ENCODE measurements around the gene ADD2. TPM values are rescaled to one million over a fixed set of nuclear protein-coding genes. Genes with fewer than 3 reads are reported as not detected.

The ADD2 gene
- total RNA-seq, 1 donor from 2014 or later: not detected

DNA sequence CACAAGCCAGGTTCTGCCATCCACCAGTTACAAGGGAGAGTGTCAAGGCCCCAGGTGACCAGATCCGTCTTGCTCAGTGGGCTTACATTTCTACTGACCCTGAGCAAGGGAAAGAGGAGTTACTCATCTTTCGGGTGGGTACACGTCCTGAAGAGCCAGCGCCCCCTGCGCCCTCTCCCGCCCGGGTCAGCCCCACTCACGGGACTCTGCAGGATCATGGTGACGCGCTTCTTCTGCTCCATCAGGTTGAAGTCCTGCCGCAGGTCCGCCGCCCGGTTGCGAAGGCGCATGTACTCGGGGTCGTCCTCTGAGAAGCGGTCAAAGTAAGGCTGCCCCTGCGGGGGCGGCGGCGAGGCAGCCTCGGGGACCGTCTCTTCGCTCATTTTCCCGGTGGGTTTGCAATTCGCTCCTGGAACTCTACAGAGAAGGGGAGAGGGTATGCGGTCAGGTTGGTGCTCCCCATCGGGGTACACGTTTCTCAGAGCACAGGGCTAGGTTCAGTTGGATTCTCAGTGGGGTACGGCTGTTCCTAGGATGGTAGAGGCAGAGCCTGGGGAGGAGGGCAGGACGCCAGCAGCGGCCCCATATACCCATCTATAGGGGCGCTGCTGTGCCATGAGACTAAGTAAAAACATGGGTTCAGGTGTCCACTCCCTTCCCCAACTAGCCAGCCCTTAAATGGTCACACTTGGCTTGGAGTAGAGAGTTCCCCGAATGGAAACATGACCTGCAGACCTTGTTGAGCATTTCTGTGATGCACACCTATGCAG, 61.8 kb downstream of the ADD2 start:
- no peak for DNase-seq (ENCODE audit: low read depth)

DNA sequence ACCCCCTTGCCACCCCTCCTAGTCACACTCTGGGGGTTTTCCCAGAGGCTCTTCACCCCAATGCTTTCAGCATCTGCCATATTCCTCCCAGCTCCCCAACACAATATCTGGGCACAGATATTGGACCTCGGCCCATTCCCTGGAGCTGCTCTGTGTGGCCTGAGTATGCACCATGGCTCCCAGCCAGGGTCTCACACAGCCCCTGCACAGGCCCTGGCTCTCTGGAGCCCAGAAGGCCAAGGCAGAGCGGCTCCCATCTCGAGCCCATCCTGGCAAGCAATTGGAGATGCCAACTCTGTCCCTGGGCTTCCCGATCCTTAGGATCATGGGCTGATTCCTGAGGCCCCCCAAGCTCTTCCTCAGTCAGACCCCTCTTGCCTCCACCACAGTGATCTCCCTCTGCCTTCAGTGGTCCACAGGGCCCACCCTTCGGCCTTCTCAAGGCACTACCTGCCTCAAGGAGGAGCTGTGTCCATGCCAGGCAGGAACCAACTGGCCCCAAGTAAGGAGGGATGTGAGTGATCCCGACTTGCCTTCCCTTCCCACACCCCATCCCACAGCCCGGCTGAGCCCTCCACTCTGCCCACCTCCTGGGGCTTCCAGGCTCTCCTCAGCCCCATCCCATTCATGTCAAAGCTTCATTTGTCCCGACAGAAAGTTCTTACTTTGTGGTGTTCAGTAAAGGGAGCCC, 62.7 kb downstream of the ADD2 start:
- no peak for DNase-seq (ENCODE audit: low read depth)

DNA sequence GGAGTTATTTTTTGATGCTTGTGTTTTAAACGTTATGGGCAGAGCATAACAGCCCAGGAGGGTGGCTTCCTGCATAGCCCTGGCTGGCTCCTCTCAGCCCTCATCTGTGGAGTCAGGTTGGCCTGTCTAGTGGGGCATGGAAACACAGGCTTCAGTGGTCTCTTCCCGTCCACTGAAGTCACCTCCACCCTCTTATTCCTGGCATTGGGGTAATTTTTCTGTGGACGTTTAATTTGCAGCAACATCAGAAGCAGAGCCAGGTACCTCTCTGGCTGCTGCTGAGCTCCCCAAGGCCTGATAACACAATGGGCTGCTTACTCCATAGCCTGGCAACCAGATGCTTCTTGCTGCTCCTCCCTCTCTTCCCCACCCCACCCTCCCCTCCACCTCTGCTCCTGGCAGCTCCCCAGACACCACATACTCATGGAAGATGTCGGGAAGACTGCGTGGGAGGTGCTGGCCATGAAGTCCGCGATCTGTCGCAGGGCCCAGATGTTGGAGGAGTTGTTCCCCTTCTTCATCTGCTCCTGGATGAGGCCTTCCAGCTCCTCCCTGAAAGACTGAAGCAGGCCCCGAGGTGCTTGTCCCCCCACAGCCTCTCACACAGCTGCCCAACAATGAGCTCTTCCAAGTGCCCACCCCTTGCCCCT, 64.0 kb downstream of the ADD2 start:
- DNase-seq (ENCODE audit: low read depth): no peak

- no peak for DNase-seq (ENCODE audit: low read depth)
Observed at GRCh38 chr2:70702711-70703395, 65.1 kb downstream of the ADD2 start.

DNA sequence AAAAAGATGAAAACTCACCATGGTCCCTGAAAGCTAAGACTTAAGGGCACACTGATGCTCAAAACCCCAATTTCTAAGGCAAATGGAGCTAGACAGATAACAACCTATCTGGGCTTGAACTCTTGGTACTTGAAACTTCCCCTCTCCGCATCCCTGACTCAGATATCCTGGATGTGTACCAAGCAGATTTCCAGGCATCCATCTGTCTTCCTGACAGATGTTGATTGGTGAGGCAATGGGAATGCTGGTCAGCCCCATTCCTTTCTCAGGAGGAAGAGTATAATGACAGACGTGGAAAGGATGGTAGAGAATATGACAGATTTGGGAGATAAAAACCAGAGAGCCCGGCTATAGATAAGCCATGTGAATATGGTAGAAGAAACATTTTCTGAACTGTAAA, 69.2 kb downstream of the ADD2 start:
- DNase-seq (ENCODE audit: low read depth): peak; percentile 12

DNA sequence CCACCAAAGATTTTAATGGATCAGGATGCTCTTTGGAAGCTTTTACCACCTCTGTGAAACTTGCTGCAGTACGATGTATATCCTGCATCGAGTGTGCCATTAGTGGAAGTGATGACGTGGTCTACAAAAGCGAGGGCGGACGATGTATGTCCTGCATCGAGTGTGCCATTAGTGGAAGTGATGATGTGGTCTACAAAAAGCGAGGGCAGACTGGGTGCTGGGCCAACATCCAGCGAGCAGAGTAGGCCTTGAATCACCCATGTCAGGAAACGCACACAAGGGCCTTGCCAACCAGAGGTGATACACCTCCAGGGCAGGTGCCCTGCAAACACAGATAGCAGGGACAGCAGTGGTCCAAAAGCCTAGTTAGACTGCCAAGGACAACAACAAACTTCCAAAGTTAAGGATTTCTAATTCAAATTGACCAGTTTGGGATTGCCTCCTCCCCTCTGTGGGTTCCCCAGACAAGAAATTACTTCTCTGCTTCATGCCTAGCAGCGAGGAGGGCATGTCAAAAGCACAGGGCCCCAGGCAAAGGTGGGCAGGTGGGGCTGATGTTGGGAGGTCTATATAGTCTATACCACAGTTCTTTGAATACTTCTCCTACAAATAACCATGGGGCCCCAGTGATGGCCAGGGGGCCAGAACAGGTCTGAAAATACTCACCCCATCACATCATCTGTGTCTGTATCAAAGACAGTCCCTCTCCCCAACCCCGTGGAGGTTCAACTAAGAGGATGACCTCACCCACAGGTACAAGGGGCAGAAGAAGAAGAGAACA, 70.2 kb downstream of the ADD2 start:
- DNase-seq (ENCODE audit: low read depth): no peak

GRCh38 chr2:70696142-70696541, 71.9 kb downstream of the ADD2 start:
- no peak for DNase-seq (ENCODE audit: low read depth)

DNA sequence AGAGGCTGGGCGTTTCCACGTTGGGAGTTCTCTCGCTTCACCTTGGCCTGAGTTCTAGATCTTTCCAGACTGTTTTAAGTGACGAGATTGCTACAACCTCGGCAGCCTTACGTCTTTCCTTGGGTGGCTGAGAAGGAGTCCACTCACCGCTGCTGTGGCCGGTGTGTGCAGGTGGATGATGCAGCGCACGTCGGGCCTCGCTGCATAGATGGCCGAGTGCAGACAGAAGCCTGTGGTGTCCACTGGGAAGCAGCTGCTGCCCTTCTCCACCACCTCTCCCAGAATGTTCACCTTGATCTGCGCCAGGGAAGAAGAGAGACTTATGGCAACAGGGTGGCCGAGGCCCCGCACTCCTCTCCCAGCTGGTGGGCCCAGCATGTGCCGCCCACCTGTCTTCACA, 75.7 kb downstream of the ADD2 start:
- DNase-seq (ENCODE audit: low read depth): no peak

- DNase-seq (ENCODE audit: low read depth): no peak
Observed at GRCh38 chr2:70691497-70692140, 76.4 kb downstream of the ADD2 start.

GRCh38 chr2:70690846-70691245, 77.2 kb downstream of the ADD2 start:
- no peak for DNase-seq (ENCODE audit: low read depth)

- no peak for DNase-seq (ENCODE audit: low read depth)
Observed at GRCh38 chr2:70688427-70688826, 79.6 kb downstream of the ADD2 start.

- DNase-seq (ENCODE audit: low read depth): no peak
Observed at GRCh38 chr2:70687461-70687795, 80.6 kb downstream of the ADD2 start.

DNA sequence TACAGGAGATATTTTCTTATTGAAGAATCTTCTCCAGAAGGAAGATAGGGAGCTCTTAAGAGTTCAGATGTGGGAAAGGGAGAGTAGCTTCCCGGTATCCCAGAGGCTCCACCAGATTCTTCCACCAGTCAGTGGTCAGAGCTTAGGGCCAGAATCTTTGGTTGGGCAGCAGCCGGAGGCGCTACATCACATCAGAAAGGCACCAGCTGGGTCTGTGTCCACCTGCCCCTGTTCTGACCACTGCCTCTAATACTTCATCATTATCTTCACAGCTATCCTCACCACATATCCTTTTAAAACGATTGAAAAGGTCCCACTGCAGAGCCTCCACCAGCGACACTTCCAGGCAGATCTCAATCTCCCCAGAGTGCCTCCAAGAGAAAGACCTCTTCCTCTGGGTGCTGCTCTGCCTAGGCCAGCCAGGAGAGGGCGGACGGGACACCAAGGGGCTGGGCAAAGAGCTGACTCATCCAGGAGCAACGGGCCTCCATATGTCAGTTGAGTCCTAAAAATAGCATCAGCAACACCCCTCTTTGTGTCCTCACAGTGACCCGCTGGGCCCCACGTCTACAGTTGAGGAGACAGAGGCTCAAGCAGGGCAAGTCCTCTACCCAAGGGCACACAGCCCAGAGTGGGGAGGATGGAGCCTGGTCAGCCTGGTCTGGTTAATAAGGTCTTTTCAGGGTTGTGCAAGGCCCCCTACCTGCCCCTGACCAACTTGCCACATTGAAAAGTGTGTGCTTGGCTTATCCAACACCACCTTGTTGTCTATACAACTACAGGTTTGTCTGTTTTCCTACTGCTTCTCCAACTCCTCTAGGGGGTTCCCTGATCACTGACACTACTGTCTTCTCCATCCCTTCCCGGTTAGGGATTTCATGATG, 81.2 kb downstream of the ADD2 start:
- DNase-seq (ENCODE audit: low read depth): peak; percentile 82

DNA sequence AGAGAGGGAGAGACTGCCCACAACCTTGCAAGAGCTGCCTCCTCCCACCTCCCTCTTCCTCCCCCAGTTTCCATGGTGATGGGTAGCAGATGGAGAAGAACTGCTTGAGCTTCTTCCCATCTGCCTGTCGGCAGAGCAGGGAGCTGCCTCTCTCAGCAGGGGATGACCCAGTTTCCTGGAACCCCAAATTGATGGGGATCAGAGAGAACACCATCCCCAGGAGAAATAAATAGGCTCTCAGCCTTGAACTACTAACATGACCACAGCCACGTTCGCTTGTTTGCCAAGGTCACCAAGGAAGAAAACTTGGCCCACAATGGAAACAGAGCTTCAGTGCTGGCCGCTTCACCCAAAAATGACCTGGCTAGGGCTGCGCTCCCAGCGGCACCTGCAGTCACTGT, 82.2 kb downstream of the ADD2 start:
- no peak for DNase-seq (ENCODE audit: low read depth)

- no peak for DNase-seq (ENCODE audit: low read depth)
Observed at GRCh38 chr2:70684846-70685622, 83.0 kb downstream of the ADD2 start.

DNA sequence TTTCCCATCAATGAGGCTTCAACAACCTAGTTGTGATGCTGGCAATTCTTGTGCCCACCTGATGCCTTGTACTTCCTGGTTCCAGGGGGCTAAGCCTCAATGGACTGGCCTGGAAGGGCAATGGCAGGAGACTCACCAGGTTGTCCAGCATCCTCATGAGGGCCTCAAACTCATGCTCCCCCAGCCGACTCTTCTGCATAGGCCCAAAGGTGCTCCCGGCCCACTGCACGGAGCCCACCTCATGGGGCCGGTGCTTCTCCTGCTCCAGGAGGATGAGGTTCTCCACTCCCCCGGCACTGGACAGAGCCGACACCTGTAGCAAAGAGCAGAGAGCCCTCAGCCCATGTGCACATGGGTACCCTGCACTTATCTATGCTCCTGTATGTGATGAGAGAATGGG, 84.5 kb downstream of the ADD2 start:
- DNase-seq (ENCODE audit: low read depth): no peak

DNA sequence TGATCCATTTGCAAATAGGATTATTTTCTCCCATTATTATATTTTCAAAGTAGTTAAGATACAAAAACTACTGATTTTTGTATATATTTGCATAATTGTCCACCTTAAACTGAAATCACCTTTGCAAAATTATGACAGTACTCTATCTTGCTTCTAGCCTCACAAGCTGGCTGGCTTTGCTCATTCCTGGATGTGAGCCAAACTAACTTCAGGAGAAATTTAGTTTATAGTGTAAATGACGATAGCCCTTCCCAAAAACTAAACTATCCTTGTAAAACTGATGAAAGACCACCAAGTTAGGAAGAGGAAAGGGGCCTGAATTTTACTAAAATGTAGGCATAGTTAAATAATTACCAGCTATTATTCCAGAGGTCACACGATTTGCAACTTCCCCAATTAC, 87.3 kb downstream of the ADD2 start:
- DNase-seq (ENCODE audit: low read depth): no peak

DNA sequence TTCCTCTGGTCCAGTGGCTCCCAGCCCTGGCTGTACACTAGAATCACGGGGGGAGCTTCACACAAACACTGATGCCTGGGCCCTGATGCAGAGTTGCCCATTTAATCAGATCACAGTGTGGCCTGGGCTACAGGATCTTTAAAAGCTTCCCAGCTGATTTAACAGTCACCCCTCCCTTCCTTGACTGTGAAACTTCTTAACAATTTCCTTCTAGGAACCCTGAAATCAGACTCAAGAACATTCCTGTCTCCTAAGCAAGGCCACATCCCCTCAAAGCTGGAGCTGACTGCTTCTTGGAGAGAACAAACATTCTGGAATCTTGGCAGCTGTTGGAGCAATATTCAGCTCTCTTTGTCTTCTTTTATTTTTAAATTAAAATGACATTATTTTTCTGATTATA, 88.7 kb downstream of the ADD2 start:
- no peak for DNase-seq (ENCODE audit: low read depth)

Data from myocyte (in vitro differentiated cells).